Activated CD4-positive, alpha-beta T cell treated with anti-CD3 and anti-CD28 coated beads for 24 hours (primary cell): ENCODE results near the gene PTPN2.

Experiments used
- DNase-seq, 2 donors: peaks; one replicate each; pipeline ENCODE4 v3.0.0-alpha.2; 2020; ENCODE audit warnings: low read depth in 2 of 2

Gene PTPN2

GRCh38 chr18:12747530-12748315, 136.3 kb downstream of the PTPN2 start:
- DNase-seq: no peak

DNA sequence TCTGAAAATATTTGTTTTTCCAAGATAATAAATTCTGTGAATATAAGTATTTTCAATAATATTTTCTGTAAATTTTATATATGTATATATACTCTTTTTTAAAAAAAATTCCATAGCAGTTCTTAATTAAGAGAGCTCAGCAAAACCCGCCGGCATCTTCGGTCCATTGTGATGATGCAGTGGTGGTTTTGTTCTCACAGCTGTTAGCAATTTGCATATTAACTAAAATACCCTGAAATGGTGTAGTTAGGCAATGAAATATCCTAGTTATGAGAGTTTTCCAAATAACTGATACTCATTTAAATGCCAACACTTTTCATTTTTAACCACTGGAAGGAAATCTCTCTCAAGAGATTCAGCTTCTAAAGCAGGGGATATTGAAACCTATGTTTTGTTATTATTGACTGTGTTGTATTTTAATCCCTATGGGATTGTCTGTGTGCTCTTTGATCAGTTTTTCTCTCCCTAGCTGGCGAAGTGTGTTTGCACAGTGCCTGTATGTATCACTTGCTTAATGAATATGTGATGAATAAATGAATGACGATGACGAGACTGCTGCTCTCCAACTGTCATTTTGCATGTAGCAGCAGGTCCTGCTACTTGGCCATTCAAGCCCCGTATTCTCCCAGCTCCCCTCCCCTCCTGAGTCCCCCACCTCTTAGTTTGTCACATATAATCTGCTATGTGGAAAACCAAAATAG, 138.8 kb downstream of the PTPN2 start:
- DNase-seq: no peak

GRCh38 chr18:12744103-12744502, 139.9 kb downstream of the PTPN2 start:
- DNase-seq: no peak

GRCh38 chr18:12742453-12742852, 141.6 kb downstream of the PTPN2 start:
- no peak for DNase-seq
